ENCODE results near the gene KLHL29.

DNA sequence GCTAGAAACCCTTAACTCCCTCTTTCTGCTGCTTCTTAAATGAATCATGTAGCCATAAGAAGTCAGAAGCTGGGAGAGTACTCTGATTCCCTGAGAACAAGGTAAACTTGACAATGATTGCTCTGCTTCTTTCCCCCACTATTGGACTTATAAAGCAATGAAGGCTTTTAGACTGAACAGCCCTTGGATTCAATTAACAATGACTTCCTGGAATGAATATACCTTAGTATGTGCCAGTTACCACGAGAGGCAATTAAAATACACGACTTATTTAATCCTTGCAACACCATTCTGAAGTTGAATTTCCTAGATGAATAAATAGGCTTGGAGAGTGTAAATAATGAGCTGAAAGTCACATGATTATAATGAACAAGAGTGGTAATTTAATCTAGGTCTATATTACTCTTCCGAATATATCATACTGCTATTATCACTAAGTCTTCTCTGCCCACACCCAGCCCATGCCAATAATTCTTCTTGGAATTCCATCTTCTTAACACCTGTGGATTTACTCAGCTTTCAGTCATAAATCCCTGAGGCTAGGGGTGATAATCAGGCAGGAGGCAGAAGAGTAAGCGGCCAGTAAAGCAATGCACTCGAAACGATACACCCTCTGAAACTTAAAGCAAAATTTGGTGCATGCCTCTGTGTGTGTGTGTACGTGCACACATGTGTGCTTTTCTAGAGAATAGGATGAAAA is 371.8 kb downstream of the KLHL29 start:
- TF ChIP-seq, protein P1, sequence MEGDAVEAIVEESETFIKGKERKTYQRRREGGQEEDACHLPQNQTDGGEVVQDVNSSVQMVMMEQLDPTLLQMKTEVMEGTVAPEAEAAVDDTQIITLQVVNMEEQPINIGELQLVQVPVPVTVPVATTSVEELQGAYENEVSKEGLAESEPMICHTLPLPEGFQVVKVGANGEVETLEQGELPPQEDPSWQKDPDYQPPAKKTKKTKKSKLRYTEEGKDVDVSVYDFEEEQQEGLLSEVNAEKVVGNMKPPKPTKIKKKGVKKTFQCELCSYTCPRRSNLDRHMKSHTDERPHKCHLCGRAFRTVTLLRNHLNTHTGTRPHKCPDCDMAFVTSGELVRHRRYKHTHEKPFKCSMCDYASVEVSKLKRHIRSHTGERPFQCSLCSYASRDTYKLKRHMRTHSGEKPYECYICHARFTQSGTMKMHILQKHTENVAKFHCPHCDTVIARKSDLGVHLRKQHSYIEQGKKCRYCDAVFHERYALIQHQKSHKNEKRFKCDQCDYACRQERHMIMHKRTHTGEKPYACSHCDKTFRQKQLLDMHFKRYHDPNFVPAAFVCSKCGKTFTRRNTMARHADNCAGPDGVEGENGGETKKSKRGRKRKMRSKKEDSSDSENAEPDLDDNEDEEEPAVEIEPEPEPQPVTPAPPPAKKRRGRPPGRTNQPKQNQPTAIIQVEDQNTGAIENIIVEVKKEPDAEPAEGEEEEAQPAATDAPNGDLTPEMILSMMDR (IDR thresholded peaks at IDR 0.05), result no peak
- TF ChIP-seq SIN3A (IDR thresholded peaks at IDR 0.05; ENCODE audit: borderline replicate concordance, low read depth, low read length), result no peak
- TF ChIP-seq JUND (IDR thresholded peaks at IDR 0.05), result no peak
- TF ChIP-seq, protein P2, sequence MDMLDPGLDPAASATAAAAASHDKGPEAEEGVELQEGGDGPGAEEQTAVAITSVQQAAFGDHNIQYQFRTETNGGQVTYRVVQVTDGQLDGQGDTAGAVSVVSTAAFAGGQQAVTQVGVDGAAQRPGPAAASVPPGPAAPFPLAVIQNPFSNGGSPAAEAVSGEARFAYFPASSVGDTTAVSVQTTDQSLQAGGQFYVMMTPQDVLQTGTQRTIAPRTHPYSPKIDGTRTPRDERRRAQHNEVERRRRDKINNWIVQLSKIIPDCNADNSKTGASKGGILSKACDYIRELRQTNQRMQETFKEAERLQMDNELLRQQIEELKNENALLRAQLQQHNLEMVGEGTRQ (IDR thresholded peaks at IDR 0.05; ENCODE audit: borderline replicate concordance, low read depth, low read length), result no peak

Data from SK-N-SH (cell line).